Nephron (organoid): ENCODE results near the gene ZDHHC22.

Experiments
- H3K27ac Mint-ChIP-seq, 3 experiments: 2 replicates each; pipeline ENCODE4 v1.8.0; 2020; ENCODE audit warnings: mixed read lengths in 3 of 3, mild to moderate bottlenecking in 2 of 3, moderate library complexity in 1 of 3
- H3K27me3 Mint-ChIP-seq: 2 replicates; pipeline ENCODE4 v1.8.0; 2021; ENCODE audit warnings: low read depth, mild to moderate bottlenecking, moderate library complexity, mixed read lengths
- H3K36me3 Mint-ChIP-seq: 2 replicates; pipeline ENCODE4 v1.8.0; 2020; ENCODE audit warnings: low read depth, mixed read lengths
- H3K4me1 Mint-ChIP-seq: 2 replicates; pipeline ENCODE4 v1.8.0; 2020; ENCODE audit warnings: mixed read lengths
- H3K4me3 Mint-ChIP-seq, 3 experiments: 2 replicates each; pipeline ENCODE4 v1.8.0; 2020; ENCODE audit warnings: mild to moderate bottlenecking in 3 of 3, mixed read lengths in 3 of 3, moderate library complexity in 2 of 3
- H3K9me3 Mint-ChIP-seq: 2 replicates; pipeline ENCODE4 v1.8.0; 2020; ENCODE audit warnings: mixed read lengths
- CTCF ChIP-seq, 3 experiments: fragments of 200-600 bp; sonication (generic); IDR thresholded peaks; one replicate each; pipeline ENCODE4 v1.5.0; 2021; ENCODE audit warnings: antibody characterized with exemption in 3 of 3; ENCODE audit not compliant: unreplicated experiment in 3 of 3

Gene ZDHHC22

GRCh38 chr14:77144412-77145115 lies 3.0 kb upstream of the ZDHHC22 start:
- Mint-ChIP-seq H3K4me1 (peaks cover 12% of the 10 kb centered on the region), H3K36me3 (no peaks in the 10 kb centered on the region), H3K27me3 (peaks cover 84% of the 10 kb centered on the region), H3K9me3 (no peaks in the 10 kb centered on the region), H3K27ac (no peak overlapping the region), H3K4me3 (no peak overlapping the region)
- TF ChIP-seq CTCF (IDR thresholded peaks at IDR 0.05; ENCODE audit: unreplicated experiment in 3 of 3), result no peak

GRCh38 chr14:77143071-77143470 lies 1.5 kb upstream of the ZDHHC22 start:
- Mint-ChIP-seq H3K27me3 (peaks cover 91% of the 10 kb centered on the region), H3K36me3 (no peaks in the 10 kb centered on the region)

GRCh38 chr14:77142005-77142800 lies 612 bp upstream of the ZDHHC22 start:
- peaks cover 93% of the 10 kb centered on the region for H3K27me3 Mint-ChIP-seq
- no peaks in the 10 kb centered on the region for H3K36me3 Mint-ChIP-seq
- no peak for TF ChIP-seq CTCF (IDR thresholded peaks at IDR 0.05; ENCODE audit: unreplicated experiment in 3 of 3)
- H3K27ac Mint-ChIP-seq, result no peak overlapping the region
- peak overlapping the region; percentile 82 to 84 (median 83) for H3K4me3 Mint-ChIP-seq
- H3K4me1 Mint-ChIP-seq, result peaks cover 12% of the 10 kb centered on the region
- no peaks in the 10 kb centered on the region for H3K9me3 Mint-ChIP-seq

More at GRCh38 chr14:77143071-77143470, 1.5 kb upstream of the ZDHHC22 start:
- Mint-ChIP-seq H3K27ac (no peak overlapping the region), H3K9me3 (no peaks in the 10 kb centered on the region), H3K4me3 (peak overlapping the region; percentile 5 to 38 (median 15)), H3K4me1 (peaks cover 12% of the 10 kb centered on the region)
- no peak for TF ChIP-seq CTCF (IDR thresholded peaks at IDR 0.05; ENCODE audit: unreplicated experiment in 3 of 3)

- Mint-ChIP-seq H3K4me1 (peaks cover 12% of the 10 kb centered on the region), H3K36me3 (no peaks in the 10 kb centered on the region), H3K4me3 (peak overlapping the region; percentile 74 to 77 (median 74)), H3K27me3 (peaks cover 92% of the 10 kb centered on the region), H3K9me3 (no peaks in the 10 kb centered on the region), H3K27ac (no peak overlapping the region)
- no peak for TF ChIP-seq CTCF (IDR thresholded peaks at IDR 0.05; ENCODE audit: unreplicated experiment in 3 of 3)
Measured at GRCh38 chr14:77140359-77141213, 1.0 kb downstream of the ZDHHC22 start.

GRCh38 chr14:77139540-77140358 lies 1.8 kb downstream of the ZDHHC22 start:
- peaks cover 12% of the 10 kb centered on the region for H3K4me1 Mint-ChIP-seq
- no peaks in the 10 kb centered on the region for H3K9me3 Mint-ChIP-seq
- no peak overlapping the region for H3K27ac Mint-ChIP-seq
- peak; percentile 37 to 59 (median 41) for TF ChIP-seq CTCF (IDR thresholded peaks at IDR 0.05; ENCODE audit: unreplicated experiment in 3 of 3)
- H3K36me3 Mint-ChIP-seq, result no peaks in the 10 kb centered on the region
- peaks cover 91% of the 10 kb centered on the region for H3K27me3 Mint-ChIP-seq
- peak overlapping the region; percentile 74 to 77 (median 74) for H3K4me3 Mint-ChIP-seq
